Fibroblast of the aortic adventitia (primary cell): ENCODE data around the gene LENEP. TPM values are rescaled to one million over a fixed set of nuclear protein-coding genes. Genes with fewer than 3 reads are reported as not detected.

Source experiments
- DNase-seq: peaks from one replicate; pipeline ENCODE4 v3.0.0-alpha.2; 2010; ENCODE audit warnings: low read depth
- H3K4me3 ChIP-seq: 2 replicates; pipeline ENCODE4 v1.5.1; 2011; ENCODE audit warnings: low read depth, mild to moderate bottlenecking, control low read depth, low read length, moderate library complexity
- CTCF ChIP-seq: IDR thresholded peaks from 2 replicates; pipeline ENCODE4 v1.5.1; 2011; ENCODE audit warnings: mild to moderate bottlenecking, low read length, control low read depth, inconsistent platforms; ENCODE audit not compliant: insufficient read depth
- total RNA-seq: library from RNA; depleted of rRNA; stranded (reverse); fragments of >200 nt; gene quantifications from 2 replicates; pipeline ENCODE4 v1.2.3, GENCODE V29; 2012; ENCODE audit warnings: low replicate concordance

LENEP gene
- total RNA-seq, 1 donor, result not detected

DNA sequence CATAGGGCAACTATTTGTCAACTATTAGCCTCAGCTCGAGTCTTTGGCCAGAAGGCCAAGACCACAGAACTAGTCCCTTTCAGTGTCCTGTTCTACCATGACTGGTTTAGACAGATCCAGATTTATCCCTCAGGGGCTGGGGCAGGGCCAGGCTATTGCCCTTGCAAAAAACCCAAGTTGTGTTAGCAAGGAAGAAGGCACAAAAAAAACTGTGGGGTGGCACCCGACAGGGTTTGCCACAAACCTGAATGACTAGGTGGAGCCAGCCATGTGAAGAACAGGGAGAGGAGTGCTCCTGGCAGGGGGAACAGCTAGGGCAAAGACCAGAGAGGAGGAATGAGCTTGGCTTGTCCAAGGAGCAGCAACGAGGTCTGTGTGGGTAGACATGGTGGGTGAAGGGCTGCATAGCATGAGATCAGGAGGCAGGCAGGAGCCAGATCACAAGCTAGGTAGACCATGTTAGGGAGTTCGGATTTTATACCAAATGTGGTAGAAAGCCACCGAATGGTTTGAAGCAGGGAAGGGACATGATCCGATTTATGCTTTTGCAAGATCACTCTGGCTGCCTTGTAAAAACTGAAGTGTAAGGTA, 44.6 kb downstream of the LENEP start:
- no peak for TF ChIP-seq CTCF
- H3K4me3 ChIP-seq, result no peak overlapping the region
- DNase-seq, result no peak

DNA sequence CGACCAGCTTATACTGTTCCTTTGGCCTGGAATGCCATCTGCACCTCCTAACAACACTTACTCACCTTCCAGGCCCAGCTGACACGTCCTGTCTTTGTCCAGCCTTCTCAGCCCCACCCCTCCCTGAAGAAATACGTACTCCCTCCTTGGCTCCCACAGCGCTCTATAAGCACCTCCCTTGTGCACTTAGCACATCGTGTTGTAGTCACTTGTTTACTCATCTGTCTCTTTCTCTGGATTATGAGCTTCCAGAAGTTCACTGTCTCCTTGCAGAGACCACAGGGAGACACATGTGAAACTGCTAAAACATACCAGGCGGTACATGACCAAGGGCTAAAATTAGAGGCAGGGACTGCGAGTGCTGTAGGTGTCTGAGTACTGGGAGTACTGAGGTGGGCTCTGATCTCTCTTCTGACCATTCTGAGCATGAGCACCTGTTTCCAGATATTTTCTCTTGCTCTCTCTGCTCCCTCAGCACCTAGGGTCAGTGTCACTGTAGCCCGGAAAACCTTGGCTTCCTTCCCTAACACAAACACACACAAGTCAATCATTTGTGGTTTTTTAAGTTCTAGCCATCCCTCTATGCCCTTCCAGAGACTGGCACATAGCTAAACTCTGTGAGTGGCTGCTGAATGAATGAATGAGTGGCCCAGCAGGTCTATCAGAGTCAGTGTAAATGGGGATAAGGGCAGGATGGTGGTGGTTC, 45.4 kb downstream of the LENEP start:
- H3K4me3 ChIP-seq, result no peak overlapping the region
- no peak for TF ChIP-seq CTCF
- peak; percentile 17 for DNase-seq

GRCh38 chr1:155039308-155039669, 45.9 kb downstream of the LENEP start:
- no peak for DNase-seq
- TF ChIP-seq CTCF, result no peak

DNA sequence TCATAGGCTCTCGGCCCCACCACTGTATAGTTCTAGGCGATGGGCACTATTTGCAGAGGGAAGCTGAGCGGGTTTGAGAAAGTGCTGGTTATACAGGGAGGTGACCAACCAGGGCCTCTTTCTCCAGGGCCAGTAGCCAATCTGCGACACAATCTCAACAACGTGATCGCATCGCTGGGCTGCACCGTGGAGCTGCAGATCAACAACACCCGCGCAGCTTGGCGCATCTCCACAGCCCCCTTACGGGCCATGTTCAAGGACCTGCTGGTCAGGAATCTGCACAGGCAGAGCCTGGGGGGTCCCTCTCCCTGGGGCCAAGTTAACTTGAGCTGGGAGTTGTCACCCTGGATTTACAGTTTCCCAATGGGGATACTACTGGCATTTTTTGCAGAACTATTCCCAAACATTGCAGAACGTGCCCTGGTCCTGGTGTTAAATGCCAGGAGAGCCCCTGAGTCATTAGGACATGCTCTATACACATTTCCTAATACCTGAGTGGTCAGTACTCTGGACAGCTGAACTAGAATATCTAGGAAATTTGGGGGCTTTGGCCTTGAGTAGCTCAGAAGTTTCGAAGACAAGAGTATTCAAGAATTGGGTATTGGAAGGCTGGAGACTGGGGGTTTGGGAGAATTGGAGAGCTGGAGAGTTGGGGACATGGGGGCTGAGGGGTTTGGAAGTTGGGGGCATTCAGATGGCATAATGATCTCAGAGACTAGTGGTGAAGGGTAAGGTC, 47.1 kb downstream of the LENEP start:
- TF ChIP-seq CTCF, result no peak
- H3K4me3 ChIP-seq, result no peak overlapping the region
- DNase-seq, result no peak

More at GRCh38 chr1:155039308-155039669, 45.9 kb downstream of the LENEP start:
- no peak overlapping the region for H3K4me3 ChIP-seq

DNA sequence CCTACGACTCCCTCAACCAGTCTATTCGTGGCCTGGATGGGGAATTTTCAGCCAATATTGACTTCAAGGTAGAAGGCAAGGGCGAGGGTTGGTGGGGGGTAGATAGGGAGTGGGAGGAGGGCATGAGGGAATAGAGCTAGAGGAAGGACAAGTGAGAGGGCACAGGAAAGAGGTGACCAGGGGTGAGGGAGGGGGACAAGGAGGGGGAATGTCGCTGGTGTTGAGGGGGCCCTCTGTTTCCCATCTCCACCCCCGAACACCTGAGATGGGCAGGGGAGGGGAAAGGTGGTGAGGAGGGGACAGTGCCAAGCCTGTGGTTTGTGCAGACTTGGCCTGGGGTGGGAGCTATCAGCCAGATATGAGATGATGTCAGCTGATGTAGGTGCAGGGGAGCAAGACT, 49.4 kb downstream of the LENEP start:
- no peak for DNase-seq
- H3K4me3 ChIP-seq, result no peak overlapping the region
- TF ChIP-seq CTCF, result no peak

DNA sequence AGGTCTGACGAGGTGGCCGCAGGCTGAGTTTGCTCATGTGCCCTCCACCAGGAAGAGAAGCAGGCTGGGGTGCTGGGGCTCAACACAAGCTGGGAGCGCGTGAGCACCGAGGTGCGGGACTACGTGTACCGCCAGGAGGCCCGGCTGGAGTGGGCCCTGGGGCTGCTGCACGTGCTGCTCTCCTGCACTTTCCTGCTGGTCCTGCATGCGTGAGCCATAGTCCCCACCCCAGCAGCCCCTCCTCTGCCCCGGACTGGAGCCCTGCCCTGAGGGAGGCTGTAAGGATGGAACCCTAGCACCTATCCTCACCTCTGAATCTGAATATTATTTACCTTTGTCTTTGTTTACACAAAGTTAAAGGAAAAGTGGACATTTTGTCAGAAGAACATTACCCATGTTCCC, 49.9 kb downstream of the LENEP start:
- DNase-seq, result no peak
- no peak for TF ChIP-seq CTCF
- no peak overlapping the region for H3K4me3 ChIP-seq
